OCI-LY7 (cell line): ENCODE measurements around the gene CCDC134. TPM values are rescaled to one million over a fixed set of nuclear protein-coding genes. Genes with fewer than 3 reads are reported as not detected.

Experiments
- BruUV-seq: library from RNA; stranded (reverse); fragments of 400-500 nt; replicated peaks from 2 replicates; lab custom pipeline; 2021; lab: Mats Ljungman, UMichigan
- CTCF ChIA-PET: fragments of 300-600 bp; sonication (Branson Sonifier 250); formaldehyde crosslinking; loops from one replicate; lab custom pipeline; 2022; ENCODE audit warnings: antibody characterized with exemption; ENCODE audit not compliant: unreplicated experiment; lab: Charles Lee
- POLR2A ChIA-PET: fragments of 300-600 bp; sonication (Branson Sonifier 250); formaldehyde crosslinking; loops from one replicate; lab custom pipeline; 2022; ENCODE audit warnings: antibody characterized with exemption; lab: Charles Lee
- DNase-seq: peaks from one replicate; pipeline ENCODE4 v3.0.0-alpha.2; 2015; ENCODE audit warnings: low spot score
- H2AFZ ChIP-seq: fragments of 200-600 bp; sonication (generic), shearing (Covaris generic); 2 replicates; pipeline ENCODE4 v1.6.1; 2014; ENCODE audit warnings: mild to moderate bottlenecking, antibody characterized with exemption, low read length, moderate library complexity
- H3K27ac ChIP-seq: fragments of 200-600 bp; sonication (generic); 2 replicates; pipeline ENCODE4 v1.5.1; 2014; ENCODE audit warnings: mixed run types, low read depth, mild to moderate bottlenecking, moderate library complexity, low read length, inconsistent platforms; ENCODE audit not compliant: poor library complexity, severe bottlenecking
- H3K36me3 ChIP-seq: fragments of 200-600 bp; sonication (generic); 2 replicates; pipeline ENCODE4 v1.6.1; 2014; ENCODE audit warnings: mild to moderate bottlenecking, antibody characterized with exemption, low read length, moderate library complexity, mixed read lengths; ENCODE audit not compliant: insufficient read depth
- H3K4me1 ChIP-seq: fragments of 200-600 bp; sonication (generic); 2 replicates; pipeline ENCODE4 v1.5.1; 2014; ENCODE audit warnings: mild to moderate bottlenecking, low read length; ENCODE audit not compliant: insufficient read depth, poor library complexity, severe bottlenecking
- H3K4me2 ChIP-seq: fragments of 200-600 bp; sonication (generic); 2 replicates; pipeline ENCODE4 v1.6.1; 2014; ENCODE audit warnings: mild to moderate bottlenecking, low read length
- H3K4me3 ChIP-seq: fragments of 200-600 bp; sonication (generic); 2 replicates; pipeline ENCODE4 v1.5.1; 2014; ENCODE audit warnings: mild to moderate bottlenecking, low read depth, low read length; ENCODE audit not compliant: poor library complexity, severe bottlenecking
- H3K79me2 ChIP-seq: fragments of 200-600 bp; sonication (generic); 2 replicates; pipeline ENCODE4 v1.6.1; 2016; ENCODE audit warnings: low read depth, mild to moderate bottlenecking, low read length, moderate library complexity, mixed read lengths; ENCODE audit not compliant: insufficient read depth
- H3K9me2 ChIP-seq: fragments of 200-600 bp; sonication (generic); 2 replicates; pipeline ENCODE4 v1.6.1; 2016; ENCODE audit warnings: mild to moderate bottlenecking, low read length, mixed read lengths; ENCODE audit not compliant: insufficient read depth
- H3K9me3 ChIP-seq: fragments of 200-600 bp; sonication (generic); 2 replicates; pipeline ENCODE4 v1.6.1; 2014; ENCODE audit warnings: mild to moderate bottlenecking, mixed run types, low read length, mixed read lengths
- H4K20me1 ChIP-seq: fragments of 200-600 bp; sonication (generic); 2 replicates; pipeline ENCODE4 v1.6.1; 2014; ENCODE audit warnings: mild to moderate bottlenecking, antibody characterized with exemption, low read length, moderate library complexity, mixed read lengths; ENCODE audit not compliant: insufficient read depth
- EZH2phosphoT487 ChIP-seq: fragments of 200-600 bp; sonication (generic); IDR thresholded peaks from 2 replicates; pipeline ENCODE4 v1.6.1; 2018; ENCODE audit warnings: low read depth, borderline replicate concordance, mild to moderate bottlenecking, mixed run types, antibody characterized with exemption, low read length, moderate library complexity, mixed read lengths
- intact Hi-C: fragments of 100-400 bp; cut with micrococcal nuclease; formaldehyde crosslinking; loops from one replicate; pipeline ENCODE4 v1.10.0; 2022; ENCODE audit not compliant: unreplicated experiment
- total RNA-seq, 2 experiments: library from RNA; depleted of rRNA in 1 of 2; stranded (reverse); fragments of >200 nt in 1 of 2; shearing (Covaris generic) in 1 of 2; gene quantifications; 2 replicates each; pipeline ENCODE4 v1.2.3, GENCODE V29; 2014 to 2022
- TF ChIP-seq, protein P1 (sequence below): fragments of 200-600 bp; sonication (generic); conservative IDR thresholded peaks from 2 replicates; pipeline ENCODE4 v1.5.1; 2014; ENCODE audit warnings: mild to moderate bottlenecking, antibody characterized with exemption, low read length, moderate library complexity, mixed read lengths

The CCDC134 gene
- total RNA-seq, 2 experiments from 2014 or later: 17.3 to 23.8 TPM

- CTCF ChIA-PET: no interaction called here
- Histone ChIP-seq H3K27ac (no peak overlapping the region), H3K79me2 (no peaks in the 10 kb centered on the region), H3K9me2 (no peaks in the 10 kb centered on the region), H2AFZ (no peak overlapping the region), H3K4me2 (no peak overlapping the region), H3K9me3 (no peaks in the 10 kb centered on the region), H3K4me1 (no peaks in the 10 kb centered on the region), H3K36me3 (peaks cover 47% of the 10 kb centered on the region; the same call in 1 of the 2 replicates), H3K4me3 (no peak overlapping the region), H4K20me1 (no peaks in the 10 kb centered on the region)
- no TSS peak for BruUV-seq
- TF ChIP-seq, protein P1, sequence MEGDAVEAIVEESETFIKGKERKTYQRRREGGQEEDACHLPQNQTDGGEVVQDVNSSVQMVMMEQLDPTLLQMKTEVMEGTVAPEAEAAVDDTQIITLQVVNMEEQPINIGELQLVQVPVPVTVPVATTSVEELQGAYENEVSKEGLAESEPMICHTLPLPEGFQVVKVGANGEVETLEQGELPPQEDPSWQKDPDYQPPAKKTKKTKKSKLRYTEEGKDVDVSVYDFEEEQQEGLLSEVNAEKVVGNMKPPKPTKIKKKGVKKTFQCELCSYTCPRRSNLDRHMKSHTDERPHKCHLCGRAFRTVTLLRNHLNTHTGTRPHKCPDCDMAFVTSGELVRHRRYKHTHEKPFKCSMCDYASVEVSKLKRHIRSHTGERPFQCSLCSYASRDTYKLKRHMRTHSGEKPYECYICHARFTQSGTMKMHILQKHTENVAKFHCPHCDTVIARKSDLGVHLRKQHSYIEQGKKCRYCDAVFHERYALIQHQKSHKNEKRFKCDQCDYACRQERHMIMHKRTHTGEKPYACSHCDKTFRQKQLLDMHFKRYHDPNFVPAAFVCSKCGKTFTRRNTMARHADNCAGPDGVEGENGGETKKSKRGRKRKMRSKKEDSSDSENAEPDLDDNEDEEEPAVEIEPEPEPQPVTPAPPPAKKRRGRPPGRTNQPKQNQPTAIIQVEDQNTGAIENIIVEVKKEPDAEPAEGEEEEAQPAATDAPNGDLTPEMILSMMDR: no peak
- TF ChIP-seq EZH2phosphoT487: no peak
- intact Hi-C loops: no loop called here
- DNase-seq: no peak
- POLR2A ChIA-PET: no interaction called here
Observed at GRCh38 chr22:41813726-41814410, 13.4 kb downstream of the CCDC134 start.

DNA sequence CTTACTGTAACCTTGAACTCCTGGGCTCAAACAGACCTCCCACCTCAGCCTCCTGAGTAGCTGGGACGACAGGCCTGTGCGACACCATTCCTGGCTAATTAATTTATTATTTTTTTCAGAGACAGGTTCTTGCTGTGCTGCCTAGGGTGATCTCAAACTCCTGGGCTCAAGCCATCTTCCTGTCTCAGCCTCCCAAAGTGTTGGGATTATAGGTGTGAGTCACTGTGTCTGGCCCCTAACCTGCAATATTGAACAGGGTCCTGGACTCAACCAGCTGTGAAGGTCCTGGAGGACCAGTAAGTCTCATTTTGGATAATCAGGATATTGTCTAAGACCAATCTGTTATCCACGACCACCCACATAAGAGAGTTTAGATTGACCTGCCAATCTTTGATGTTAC, 15.2 kb downstream of the CCDC134 start:
- Histone ChIP-seq H3K36me3 (peaks cover 36% of the 10 kb centered on the region; the same call in 1 of the 2 replicates), H3K4me3 (no peak overlapping the region), H3K79me2 (no peaks in the 10 kb centered on the region), H3K9me2 (no peaks in the 10 kb centered on the region), H3K9me3 (no peaks in the 10 kb centered on the region), H3K4me1 (no peaks in the 10 kb centered on the region), H3K27ac (no peak overlapping the region), H2AFZ (no peak overlapping the region), H4K20me1 (no peaks in the 10 kb centered on the region), H3K4me2 (no peak overlapping the region)
- no peak for TF ChIP-seq EZH2phosphoT487
- TF ChIP-seq, protein P1: no peak
- intact Hi-C loops: no loop called here
- CTCF ChIA-PET: no interaction called here
- POLR2A ChIA-PET: interaction anchor here (1.1 kb wide), 1 partner anchor 15 kb away, joined by 4 read pairs; the partner anchor contains the start of gene CCDC134
- BruUV-seq: no TSS peak
- DNase-seq: no peak

- no peaks in the 10 kb centered on the region for H3K4me1 ChIP-seq
- DNase-seq: no peak
- H3K36me3 ChIP-seq: peaks cover 31% of the 10 kb centered on the region; the same call in 1 of the 2 replicates
- H3K4me3 ChIP-seq: no peak overlapping the region
- no TSS peak for BruUV-seq
- intact Hi-C loops: no loop called here
- no peak overlapping the region for H3K27ac ChIP-seq
- no peaks in the 10 kb centered on the region for H3K79me2 ChIP-seq
- H3K9me2 ChIP-seq: no peaks in the 10 kb centered on the region
- no peak overlapping the region for H3K4me2 ChIP-seq
- H2AFZ ChIP-seq: no peak overlapping the region
- H3K9me3 ChIP-seq: no peaks in the 10 kb centered on the region
- CTCF ChIA-PET: no interaction called here
- TF ChIP-seq, protein P1: no peak
- TF ChIP-seq EZH2phosphoT487: no peak
- no peaks in the 10 kb centered on the region for H4K20me1 ChIP-seq
- POLR2A ChIA-PET: interaction anchor here (1.1 kb wide), 1 partner anchor 16 kb away, joined by 4 read pairs; the partner anchor contains the start of gene CCDC134
Observed at GRCh38 chr22:41816241-41816640, 15.8 kb downstream of the CCDC134 start.
